Transverse colon (tissue), 4 donors: ENCODE measurements around the gene OLR1. TPM values are rescaled to one million over a fixed set of nuclear protein-coding genes. Genes with fewer than 3 reads are reported as not detected.

Experiments used
- DNase-seq: peaks from one replicate; pipeline ENCODE4 v3.0.0-alpha.2; 2019
- H3K27ac ChIP-seq, 4 donors: fragments of 200-600 bp; sonication (generic); 2 replicates each; pipeline ENCODE4 v1.5.1; 2016 to 2018; ENCODE audit warnings: inconsistent platforms in 4 of 4
- H3K27me3 ChIP-seq: fragments of 200-600 bp; sonication (generic); 2 replicates; pipeline ENCODE4 v1.5.1; 2017; ENCODE audit warnings: inconsistent platforms
- H3K36me3 ChIP-seq, 4 donors: fragments of 200-600 bp; sonication (generic); 2 replicates each; pipeline ENCODE4 v1.5.1; 2017 to 2019; ENCODE audit warnings: inconsistent platforms in 4 of 4
- H3K4me1 ChIP-seq, 4 donors: fragments of 200-600 bp; sonication (generic); 2 replicates each; pipeline ENCODE4 v1.5.1; 2017 to 2020; ENCODE audit warnings: inconsistent platforms in 4 of 4
- H3K4me3 ChIP-seq, 4 donors: fragments of 200-600 bp; sonication (generic); 1 replicate in 1 of 4; 2 replicates in 3 of 4; pipeline versions ENCODE4 v1.5.1 to v1.6.1; 2017 to 2019; ENCODE audit warnings: inconsistent platforms in 4 of 4
- H3K9me3 ChIP-seq, 2 donors: fragments of 200-600 bp; sonication (generic); 2 replicates each; pipeline ENCODE4 v1.5.1; 2017 to 2019; ENCODE audit warnings: inconsistent platforms in 2 of 2
- EP300 ChIP-seq: sonication (generic); formaldehyde crosslinking; IDR thresholded peaks from one replicate; pipeline ENCODE4 v1.6.1; 2017; ENCODE audit warnings: antibody characterized with exemption, low read depth
- POLR2A ChIP-seq: fragments of 450-650 bp; IDR thresholded peaks from one replicate; pipeline ENCODE4 v1.6.1; 2016; ENCODE audit warnings: antibody characterized with exemption, mild to moderate bottlenecking, moderate library complexity
- POLR2AphosphoS5 ChIP-seq, 3 donors: sonication (generic); formaldehyde crosslinking; IDR thresholded peaks; one replicate each; pipeline ENCODE4 v1.6.1; 2016; ENCODE audit warnings: antibody characterized with exemption in 3 of 3
- WGBS, 2 donors: methylation state at CpG; one replicate each; pipeline ENCODE4 v1.1.5; 2018; ENCODE audit warnings: low coverage in 1 of 2; 5-methylcytosine and 5-hydroxymethylcytosine counted together
- in situ Hi-C, 4 donors: fragments of 200-750 bp; cut with MboI; loops; one replicate each; pipeline versions ENCODE4 v1.15.0 to v1.15.1; 2017; ENCODE audit warnings: low sequenced_read_pairs in 3 of 4, low pct_ligation_motif_present in 1 of 4, low pct_unique_long_range_greater_than_20kb in 1 of 4
- intact Hi-C: fragments of 100-400 bp; cut with DNase I; formaldehyde crosslinking; loops from one replicate; pipeline ENCODE4 v1.15.1; 2023; ENCODE audit warnings: low total_unique reads
- total RNA-seq, 4 donors: library from RNA; depleted of rRNA; stranded (reverse); fragments of >200 nt; gene quantifications; one replicate each; pipeline ENCODE4 v1.1.0, GENCODE V29; 2016
- TF ChIP-seq, protein P1 (sequence below), 5 experiments: fragments of 200-600 bp in 3 of 5; fragments of 450-650 bp in 2 of 5; sonication (generic) in 3 of 5; IDR thresholded peaks; 1 replicate in 2 of 5; 2 replicates in 3 of 5; pipeline ENCODE4 v1.5.1; 2016 to 2017; ENCODE audit warnings: antibody characterized with exemption in 5 of 5, inconsistent platforms in 3 of 5, mild to moderate bottlenecking in 2 of 5, moderate library complexity in 1 of 5

The OLR1 gene
- total RNA-seq, 4 donors from 2014 or later = 0.96 TPM; not detected in 3

DNA sequence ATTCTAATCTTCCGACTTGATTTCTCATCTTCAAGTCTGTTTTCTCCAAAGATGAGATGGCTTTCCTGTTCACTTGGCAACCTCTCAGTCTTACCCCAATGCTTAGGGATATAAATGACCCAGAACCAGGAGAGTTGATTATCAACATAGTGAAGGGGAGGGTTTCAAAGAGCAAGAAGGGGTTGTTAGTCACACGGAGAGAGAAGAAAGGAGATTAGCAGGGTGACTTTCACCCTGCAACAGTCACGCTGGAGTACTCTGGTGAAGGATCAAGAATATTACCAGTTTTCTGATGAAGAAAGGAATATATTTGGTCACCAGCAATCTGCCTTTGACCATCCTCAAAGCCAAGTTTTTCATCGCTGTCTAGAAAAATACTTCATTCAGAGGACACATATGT, 6.9 kb upstream of the OLR1 start, which contains the start of gene TMEM52B:
Gene TMEM52B, plus strand, starts transcription at position 212 of the 400 bp plus-strand sequence. CDS start 543 bp downstream, outside the sequence.
- H3K9me3 ChIP-seq = no peaks in the 10 kb centered on the region
- intact Hi-C loops = no loop called here
- no peaks in the 10 kb centered on the region for H3K36me3 ChIP-seq
- in situ Hi-C loops = no loop called here
- no peak within 1 kb of the TSS for H3K4me3 ChIP-seq
- peaks cover 0 to 18% (median 7%) of the 10 kb centered on the region in 4 donors for H3K4me1 ChIP-seq
- TF ChIP-seq POLR2AphosphoS5 (IDR thresholded peaks at IDR 0.05) (no peak), EP300 (no peak), POLR2A (no peak)
- TF ChIP-seq, protein P1, sequence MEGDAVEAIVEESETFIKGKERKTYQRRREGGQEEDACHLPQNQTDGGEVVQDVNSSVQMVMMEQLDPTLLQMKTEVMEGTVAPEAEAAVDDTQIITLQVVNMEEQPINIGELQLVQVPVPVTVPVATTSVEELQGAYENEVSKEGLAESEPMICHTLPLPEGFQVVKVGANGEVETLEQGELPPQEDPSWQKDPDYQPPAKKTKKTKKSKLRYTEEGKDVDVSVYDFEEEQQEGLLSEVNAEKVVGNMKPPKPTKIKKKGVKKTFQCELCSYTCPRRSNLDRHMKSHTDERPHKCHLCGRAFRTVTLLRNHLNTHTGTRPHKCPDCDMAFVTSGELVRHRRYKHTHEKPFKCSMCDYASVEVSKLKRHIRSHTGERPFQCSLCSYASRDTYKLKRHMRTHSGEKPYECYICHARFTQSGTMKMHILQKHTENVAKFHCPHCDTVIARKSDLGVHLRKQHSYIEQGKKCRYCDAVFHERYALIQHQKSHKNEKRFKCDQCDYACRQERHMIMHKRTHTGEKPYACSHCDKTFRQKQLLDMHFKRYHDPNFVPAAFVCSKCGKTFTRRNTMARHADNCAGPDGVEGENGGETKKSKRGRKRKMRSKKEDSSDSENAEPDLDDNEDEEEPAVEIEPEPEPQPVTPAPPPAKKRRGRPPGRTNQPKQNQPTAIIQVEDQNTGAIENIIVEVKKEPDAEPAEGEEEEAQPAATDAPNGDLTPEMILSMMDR (IDR thresholded peaks at IDR 0.05) = no peak
- 63 to 84% methylated on average over 2 to 4 of the region's 4 CpGs for WGBS, 2 donors
- no peak within 1 kb of the TSS for H3K27ac ChIP-seq
- no peaks in the 10 kb centered on the region for H3K27me3 ChIP-seq
- DNase-seq = no peak

DNA sequence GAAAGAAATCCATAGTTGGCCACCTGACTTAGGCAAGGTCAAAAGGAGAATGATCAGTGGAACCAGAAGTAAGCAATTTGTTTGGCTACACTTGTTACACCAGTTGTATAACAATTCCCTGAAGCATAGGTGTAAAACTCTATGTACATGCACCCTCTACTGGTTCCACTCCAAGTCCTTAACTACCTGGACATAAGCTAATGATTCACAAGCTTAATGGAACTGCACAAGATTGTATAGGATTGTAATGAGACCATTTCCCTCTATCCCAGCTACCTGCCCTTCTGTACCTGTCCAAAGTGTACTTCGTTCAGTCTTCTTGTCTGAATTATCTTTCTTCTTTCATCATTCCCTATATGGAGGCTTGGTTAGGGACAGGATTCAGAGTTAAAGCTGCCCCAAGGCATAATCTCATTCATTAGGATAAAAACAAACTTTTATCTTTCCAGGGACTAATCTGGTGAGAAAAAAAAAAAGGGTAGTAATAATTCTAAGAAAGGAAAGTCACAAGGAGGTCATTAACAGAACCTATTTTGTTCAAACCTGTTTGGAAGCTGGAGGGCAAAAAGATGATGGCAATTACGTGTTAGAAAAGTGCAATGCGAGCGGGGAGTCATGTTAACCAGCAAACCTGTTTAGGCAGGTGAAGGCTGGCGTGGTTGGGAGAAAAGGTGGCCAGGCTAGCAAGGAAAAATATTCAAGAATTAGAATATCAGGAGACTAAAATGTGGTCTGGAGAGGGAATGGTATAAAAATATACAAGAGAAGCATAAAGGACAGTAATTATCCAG, 4.1 kb upstream of the OLR1 start:
- Histone ChIP-seq H3K36me3 (no peaks in the 10 kb centered on the region), H3K4me1 (peaks cover 0 to 18% (median 7%) of the 10 kb centered on the region in 4 donors), H3K27ac (peak overlapping the region in 3 of 4 donors; percentile 21 to 64 (median 62)), H3K27me3 (no peaks in the 10 kb centered on the region), H3K4me3 (no peak overlapping the region), H3K9me3 (no peaks in the 10 kb centered on the region)
- DNase-seq = peak; percentile 10
- TF ChIP-seq EP300 = no peak
- peak in 1 of 3 donors; percentile 33 for TF ChIP-seq POLR2AphosphoS5 (IDR thresholded peaks at IDR 0.05)
- TF ChIP-seq, protein P1 (IDR thresholded peaks at IDR 0.05) = peak in 1 of 5 experiments; percentile 43
- in situ Hi-C loops = no loop called here
- 53 to 68% methylated on average over 5 of the region's 5 CpGs for WGBS, 2 donors
- intact Hi-C loops = no loop called here

DNA sequence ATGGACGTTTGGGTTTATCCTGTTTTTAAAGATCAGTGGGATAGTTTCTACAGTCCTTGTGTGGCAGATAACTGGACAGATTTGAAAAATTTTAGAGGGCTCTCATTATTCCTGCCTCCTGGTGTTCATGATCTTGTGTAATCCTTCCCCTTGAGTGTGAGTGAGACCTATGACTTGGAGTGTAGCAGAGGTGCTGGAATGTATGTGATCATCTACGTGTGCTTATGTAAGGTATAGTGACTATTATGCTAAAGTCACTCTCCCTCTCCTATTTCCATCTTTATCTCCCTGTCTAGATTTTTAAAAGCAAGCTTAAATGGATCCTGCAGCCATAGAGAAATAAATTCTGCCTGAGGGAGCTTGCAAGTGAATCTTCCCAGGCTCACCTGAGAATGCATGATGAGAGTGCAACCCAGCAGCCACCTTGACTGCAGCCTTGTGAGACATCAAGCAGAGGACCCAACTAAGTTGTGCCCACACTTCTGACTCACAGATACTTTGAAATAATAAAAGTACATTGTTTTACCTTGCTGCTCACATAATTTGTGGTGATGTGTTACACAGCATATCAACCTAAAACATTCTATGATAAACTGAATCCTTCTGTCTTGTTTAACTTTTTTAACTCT, 3.2 kb upstream of the OLR1 start:
- no peak for TF ChIP-seq POLR2AphosphoS5 (IDR thresholded peaks at IDR 0.05)
- H3K27me3 ChIP-seq = no peaks in the 10 kb centered on the region
- H3K4me3 ChIP-seq = no peak overlapping the region
- no peaks in the 10 kb centered on the region for H3K36me3 ChIP-seq
- H3K27ac ChIP-seq = peak overlapping the region in 3 of 4 donors; percentile 21 to 64 (median 62)
- in situ Hi-C loops (no loop called here), intact Hi-C loops (no loop called here)
- no peak for DNase-seq
- H3K9me3 ChIP-seq = no peaks in the 10 kb centered on the region
- H3K4me1 ChIP-seq = peaks cover 0 to 18% (median 7%) of the 10 kb centered on the region in 4 donors
- whole genome bisulfite sequencing, 2 donors = 67 to 100% methylated on average over 2 of the region's 2 CpGs

DNA sequence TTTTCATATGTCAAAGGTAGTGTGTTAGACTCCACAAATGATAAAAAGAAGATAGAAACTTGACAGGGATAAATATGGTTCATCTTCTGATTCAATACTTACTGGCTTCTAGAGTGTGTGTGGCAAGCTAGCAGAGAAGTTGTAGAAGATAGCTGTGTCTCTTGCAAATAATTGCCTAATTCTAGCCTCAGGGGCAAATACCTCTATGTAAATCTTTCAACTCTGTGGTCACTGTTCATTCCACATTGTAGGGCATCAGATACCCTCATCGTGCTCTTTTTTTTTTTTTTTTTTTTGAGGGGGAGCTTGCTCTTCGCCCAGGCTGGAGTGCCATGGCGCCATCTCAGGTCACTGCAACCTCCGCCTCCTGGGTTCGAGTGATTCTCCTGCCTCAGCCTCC, 1.7 kb downstream of the OLR1 start:
- no peak overlapping the region for H3K4me3 ChIP-seq
- in situ Hi-C loops (no loop called here), intact Hi-C loops (no loop called here)
- H3K9me3 ChIP-seq = no peaks in the 10 kb centered on the region
- no peaks in the 10 kb centered on the region for H3K36me3 ChIP-seq
- DNase-seq = no peak
- no peak overlapping the region for H3K27ac ChIP-seq
- H3K4me1 ChIP-seq = peaks cover 0 to 2% (median under 1%) of the 10 kb centered on the region in 4 donors
- H3K27me3 ChIP-seq = no peaks in the 10 kb centered on the region
- TF ChIP-seq EP300 (no peak), POLR2AphosphoS5 (IDR thresholded peaks at IDR 0.05) (no peak), POLR2A (no peak)
- TF ChIP-seq, protein P1 (IDR thresholded peaks at IDR 0.05) = no peak
- 81 to 83% methylated on average over 1 to 5 of the region's 5 CpGs for WGBS, 2 donors
